Skin of body (tissue), 2 donors: ENCODE results near the gene TFB1M. TPM values are rescaled to one million over a fixed set of nuclear protein-coding genes. Genes with fewer than 3 reads are reported as not detected.
"Not testable (repeated sequence)": the region's sequence is repeated elsewhere in the genome, so short reads cannot be mapped to it uniquely, and the experiment has no call there.

Source experiments
- DNase-seq: peaks from one replicate; lab custom pipeline; 2025; lab: John Stamatoyannopoulos, UW
- total RNA-seq: library from RNA; depleted of rRNA; stranded (reverse); fragments of >200 nt; gene quantifications from one replicate; pipeline ENCODE4 v1.2.3, GENCODE V29; 2014

TFB1M gene
- 14.6 TPM for total RNA-seq

DNA sequence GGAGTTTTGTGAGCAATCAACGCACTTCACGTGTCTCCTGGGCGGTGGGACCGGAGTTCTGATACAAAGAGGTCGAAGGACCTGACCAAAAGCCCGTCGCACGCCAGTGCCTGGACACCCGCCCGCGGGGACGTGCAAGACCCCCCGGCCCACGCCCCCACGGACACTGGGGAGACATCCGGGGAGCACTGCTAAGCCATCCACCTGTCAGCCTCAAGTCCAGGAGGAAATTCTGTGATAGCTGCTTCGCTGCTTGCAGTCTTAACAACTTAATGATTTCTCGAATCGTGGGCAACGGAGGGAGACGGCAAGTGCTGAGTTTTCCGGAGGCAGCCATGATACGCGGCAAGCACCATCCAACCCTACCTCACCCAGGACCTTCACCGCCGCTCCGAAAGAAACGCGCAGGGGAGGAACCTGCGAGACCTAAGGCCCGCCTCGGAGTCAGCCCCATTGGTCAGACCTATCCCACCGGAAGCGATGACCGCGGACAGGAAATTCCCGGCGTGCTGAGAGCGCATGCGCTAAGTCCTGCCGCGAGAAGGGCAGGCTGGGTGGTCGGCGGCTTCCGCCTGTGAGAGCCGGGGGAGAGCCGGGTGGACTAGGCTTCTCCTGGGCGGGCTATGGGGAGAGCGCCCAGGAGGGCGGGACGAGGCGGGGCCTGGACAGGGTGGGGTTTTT is at the start of gene TFB1M:
TFB1M (minus strand) TSS at position 393 of the 681 bp plus-strand sequence; CDS start at position 337, 56 bp downstream.
- DNase-seq = peak; percentile 98

GRCh38 chr6:155364021-155364420 is 49.7 kb upstream of the TFB1M start:
- not testable (repeated sequence) for DNase-seq

- DNase-seq = not testable (repeated sequence)
These were observed 48.8 kb upstream of the TFB1M start for GRCh38 chr6:155362968-155363632.

- no peak for DNase-seq
These were observed 39.9 kb upstream of the TFB1M start for GRCh38 chr6:155354167-155354566.

- DNase-seq = no peak
These were observed 38.5 kb upstream of the TFB1M start for GRCh38 chr6:155352811-155353210.

DNA sequence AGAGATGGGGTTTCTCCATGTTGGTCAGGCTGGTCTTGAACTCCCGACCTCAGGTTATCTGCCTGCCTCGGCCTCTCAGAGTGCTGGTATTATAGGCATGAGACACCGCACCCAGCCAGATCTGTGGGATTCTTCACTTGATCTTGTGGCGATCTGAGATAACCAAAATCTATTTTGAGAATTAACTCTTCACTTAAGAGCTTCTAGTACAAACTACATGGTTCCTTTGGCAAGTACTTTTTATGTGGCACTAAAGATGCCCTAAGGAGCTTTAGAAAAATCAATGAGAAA is 37.8 kb upstream of the TFB1M start:
- DNase-seq = no peak

DNA sequence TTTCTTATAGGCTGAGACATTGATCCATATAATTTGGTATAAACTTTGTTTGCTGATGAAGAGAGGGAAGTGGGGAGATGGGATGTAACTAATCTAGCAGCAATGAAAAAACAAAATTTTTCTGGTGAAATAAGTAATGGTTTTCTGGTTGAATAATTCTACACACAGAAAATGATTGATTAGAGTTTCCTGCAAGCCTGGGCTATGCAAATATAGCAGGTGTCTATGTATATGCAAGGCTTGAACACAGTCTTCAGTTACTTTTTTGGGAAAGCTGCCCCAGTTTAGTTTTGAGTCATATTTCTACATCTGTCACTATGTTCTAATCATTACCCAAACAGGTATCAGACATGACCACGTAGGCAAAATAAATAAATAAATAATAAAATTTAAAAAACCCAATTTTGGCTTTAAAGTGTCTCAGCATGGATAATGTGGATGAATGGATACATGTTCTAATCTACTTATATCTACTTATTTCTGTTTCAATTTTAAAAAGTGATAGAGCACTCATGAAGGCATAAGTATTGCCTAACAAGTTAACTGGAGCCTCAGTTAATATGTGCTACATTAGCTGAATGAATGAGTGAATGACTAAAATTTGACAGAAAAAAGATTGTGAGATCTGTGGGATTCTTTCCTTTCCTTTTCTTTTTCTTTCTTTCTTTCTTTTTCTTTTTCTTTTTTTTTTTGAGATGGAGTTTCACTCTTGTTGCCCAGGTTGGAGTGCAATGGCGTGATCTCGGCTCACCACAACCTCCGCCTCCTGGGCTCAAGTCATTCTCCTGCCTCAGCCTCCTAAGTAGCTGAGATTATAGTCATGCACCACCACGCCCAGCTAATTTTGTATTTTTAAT is 37.2 kb upstream of the TFB1M start:
- no peak for DNase-seq

- DNase-seq = no peak
These were observed 35.7 kb upstream of the TFB1M start for GRCh38 chr6:155349956-155350355.

GRCh38 chr6:155349129-155349528 is 34.8 kb upstream of the TFB1M start:
- no peak for DNase-seq

DNA sequence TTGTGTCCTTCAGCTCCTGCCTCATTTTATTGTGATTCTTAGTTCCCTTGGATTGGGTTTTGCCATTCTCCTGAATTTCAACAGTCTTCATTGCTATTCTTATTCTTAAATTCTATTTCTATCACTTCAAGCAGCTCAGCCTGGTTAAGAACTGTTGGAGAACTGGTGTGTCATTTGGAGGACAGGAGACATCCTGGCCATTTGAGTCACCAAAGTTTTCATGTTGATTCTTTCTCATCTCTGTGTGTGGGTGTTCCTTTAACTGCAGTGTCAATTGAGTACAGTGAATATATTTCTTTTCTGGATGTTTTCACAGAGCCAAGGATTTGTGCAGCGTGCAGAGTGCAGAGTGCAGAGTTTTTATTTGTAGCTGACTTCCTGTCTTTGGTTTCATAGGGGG is 33.5 kb upstream of the TFB1M start:
- no peak for DNase-seq

GRCh38 chr6:155346957-155347356 is 32.7 kb upstream of the TFB1M start:
- DNase-seq = no peak

DNA sequence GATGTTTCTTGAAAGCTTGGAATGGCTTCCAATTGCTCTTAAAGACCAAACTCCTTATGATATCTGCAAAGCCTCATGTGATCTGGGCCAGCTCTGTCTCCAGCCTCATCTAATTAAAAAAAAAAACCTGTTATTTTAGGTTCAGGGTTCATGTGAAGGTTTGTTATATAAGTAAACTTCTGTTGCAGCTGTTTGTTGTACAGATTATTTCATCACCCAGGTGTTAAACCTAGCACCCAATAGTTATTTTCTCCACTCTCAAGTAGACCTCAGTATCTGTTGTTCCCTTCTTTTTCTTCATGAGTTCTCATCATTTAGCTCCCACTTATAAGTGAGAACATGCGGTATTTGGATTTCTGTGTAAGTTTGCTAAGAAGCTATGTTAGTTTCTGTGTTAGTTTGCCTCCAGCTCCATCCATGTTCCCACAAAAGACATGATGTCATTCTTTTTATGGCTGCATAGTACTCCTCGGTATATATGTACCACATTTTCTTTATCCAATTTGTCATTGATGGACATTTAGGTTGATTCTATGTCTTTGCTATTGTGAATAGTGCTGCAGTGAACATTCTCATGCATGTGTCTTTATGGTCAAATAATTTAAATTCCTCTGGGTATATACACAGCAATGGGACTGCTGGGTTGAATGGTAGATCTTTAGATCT is 30.2 kb upstream of the TFB1M start:
- DNase-seq = no peak

GRCh38 chr6:155341130-155341828 is 27.0 kb upstream of the TFB1M start:
- no peak for DNase-seq

GRCh38 chr6:155340464-155341129 is 26.3 kb upstream of the TFB1M start:
- DNase-seq = no peak

DNA sequence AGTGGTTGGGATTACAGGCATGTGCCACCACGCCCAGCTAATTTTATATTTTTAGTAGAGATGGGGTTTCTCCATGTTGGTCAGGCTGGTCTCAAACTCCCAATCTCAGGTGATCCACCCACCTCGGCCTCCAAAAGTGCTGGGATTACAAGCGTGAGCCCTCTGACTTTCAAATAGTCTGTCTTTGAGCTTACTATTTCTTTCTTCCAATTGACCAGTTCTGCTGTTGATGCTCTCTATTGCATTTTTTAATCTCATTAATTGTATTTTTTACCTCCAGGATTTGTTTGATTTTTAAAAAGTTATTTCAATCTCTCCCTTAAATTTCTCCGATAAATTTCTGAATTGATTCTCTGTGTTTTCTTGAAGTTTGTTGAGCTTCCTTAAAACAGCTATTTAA is 25.6 kb upstream of the TFB1M start:
- DNase-seq = not testable (repeated sequence)

- not testable (repeated sequence) for DNase-seq
These were observed 24.0 kb upstream of the TFB1M start for GRCh38 chr6:155338237-155338636.

DNA sequence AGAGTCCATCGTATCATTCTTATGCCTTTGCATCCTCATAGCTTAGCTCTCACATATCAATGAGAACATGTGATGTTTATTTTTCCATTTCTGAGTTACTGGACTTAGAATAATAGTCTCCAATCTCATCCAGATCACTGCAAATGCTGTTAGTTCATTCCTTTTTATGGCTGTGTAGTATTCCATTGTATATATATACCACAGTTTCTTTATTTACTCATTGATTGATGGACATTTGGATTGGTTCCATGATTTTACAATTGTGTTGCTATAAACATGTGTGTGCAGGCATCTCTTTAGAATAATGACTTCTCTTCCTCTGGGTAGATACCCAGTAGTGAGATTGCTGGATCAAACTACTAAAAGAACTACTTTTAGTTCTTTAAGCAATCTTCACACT is 21.0 kb upstream of the TFB1M start:
- no peak for DNase-seq

GRCh38 chr6:155334073-155334472 is 19.8 kb upstream of the TFB1M start:
- DNase-seq = not testable (repeated sequence)

DNA sequence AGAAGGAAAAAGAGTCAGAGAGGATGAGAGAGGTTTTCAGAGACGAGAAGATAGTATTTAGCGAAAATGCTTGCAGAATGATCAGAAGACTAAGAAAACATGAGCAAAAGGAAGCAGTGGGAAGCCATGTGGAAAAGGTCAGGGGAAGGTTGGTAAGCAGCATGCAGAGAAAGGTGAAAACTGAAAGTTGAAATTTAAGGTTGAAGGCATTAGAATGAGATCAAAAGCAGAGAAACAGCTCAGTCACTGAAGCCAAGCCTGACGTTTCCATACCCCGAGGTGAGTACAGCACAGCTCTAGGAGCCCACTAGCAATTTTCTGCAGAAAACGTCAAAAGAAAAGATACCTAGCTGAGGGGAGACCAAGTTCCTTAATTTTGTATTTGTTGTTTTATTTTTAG is 19.1 kb upstream of the TFB1M start:
- DNase-seq = no peak

DNA sequence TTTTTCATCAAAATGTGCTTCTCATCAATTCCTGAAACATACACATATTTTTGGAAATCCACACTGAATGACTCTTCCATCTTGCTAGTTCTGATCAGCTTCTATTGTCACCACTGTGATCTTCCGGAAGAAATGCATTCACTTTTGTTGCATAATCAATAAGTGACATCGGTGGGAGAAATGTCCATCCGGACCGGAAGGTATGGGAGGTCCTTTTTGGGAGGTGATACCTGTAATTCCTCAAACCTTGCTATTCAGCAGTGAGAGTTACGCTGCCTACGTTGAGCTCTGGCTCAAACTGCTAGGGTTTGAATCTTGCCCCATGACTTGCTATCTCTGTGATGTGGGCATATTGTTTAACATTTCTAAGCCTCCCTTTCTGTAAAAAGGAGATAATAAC is 16.6 kb upstream of the TFB1M start:
- DNase-seq = no peak
